Measurements from ENCODE around the gene SH3PXD2A.
A peak's percentile ranks its signal among the peaks of the same experiment; 100 is the strongest.
"Not testable (repeated sequence)": the region's sequence is repeated elsewhere in the genome, so short reads cannot be mapped to it uniquely, and the experiment has no call there.

The SH3PXD2A gene

DNA sequence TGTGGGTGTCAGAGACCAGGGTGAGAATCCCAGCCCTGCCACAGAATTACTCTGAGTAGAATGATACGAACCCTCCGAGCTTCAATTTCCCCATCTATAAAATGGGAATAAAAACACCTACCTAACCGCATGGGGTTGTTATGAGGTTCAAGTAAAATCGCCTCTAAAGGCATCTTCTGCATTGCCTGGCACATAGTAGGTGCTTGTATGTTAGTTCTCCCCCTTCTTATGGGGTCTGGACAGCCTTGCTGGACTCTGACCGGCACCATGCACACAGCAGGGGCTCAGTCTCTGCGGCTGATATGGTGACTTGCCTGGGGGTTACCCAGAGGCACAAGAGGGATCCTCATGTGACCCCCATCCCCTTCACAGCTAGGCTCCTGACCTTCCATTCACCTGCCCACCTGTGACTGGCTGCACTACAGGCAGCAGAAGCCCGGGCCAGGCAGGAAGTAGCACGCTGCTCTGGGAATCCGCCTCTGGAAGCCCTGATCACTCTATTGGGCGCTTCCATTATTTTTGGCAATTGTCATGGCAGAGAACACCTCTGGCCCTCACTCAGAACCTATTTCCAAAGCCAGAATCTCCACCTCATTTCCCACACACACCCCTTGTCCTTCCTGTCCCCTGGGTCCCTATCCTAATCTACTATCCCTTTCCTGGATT, 6.0 kb downstream of the SH3PXD2A start:
- DNase-seq: no peak

DNA sequence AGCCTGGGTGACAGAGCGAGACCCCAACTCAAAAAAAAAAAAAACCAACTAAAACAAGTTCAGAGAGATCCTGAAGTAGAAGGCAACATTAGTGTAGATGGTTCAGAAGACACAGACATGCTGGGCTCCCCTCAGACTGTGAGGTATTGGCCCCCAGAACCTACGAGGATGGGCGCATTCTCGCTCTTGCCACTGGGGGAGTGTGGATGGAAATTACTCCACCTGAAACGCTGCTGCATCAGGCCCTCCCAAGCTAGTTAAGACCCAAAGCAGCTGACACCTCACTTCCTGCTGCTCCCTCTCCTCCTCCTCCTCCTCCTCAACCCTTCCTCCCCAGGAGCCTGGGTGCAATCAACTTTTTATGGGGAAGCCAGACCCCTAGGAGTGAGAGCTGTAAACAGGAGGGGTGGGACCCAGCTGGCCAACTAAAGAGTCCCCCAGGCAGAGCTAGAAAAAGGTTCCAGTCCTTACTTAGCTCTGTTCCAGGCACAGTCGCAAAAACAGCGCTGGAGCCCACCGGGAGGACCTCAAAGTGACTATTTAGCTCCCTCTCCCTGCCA, 7.4 kb downstream of the SH3PXD2A start:
- DNase-seq: peak; percentile 5

GRCh38 chr10:103847346-103847745, 8.0 kb downstream of the SH3PXD2A start:
- no peak for DNase-seq

GRCh38 chr10:103845972-103846371, 9.4 kb downstream of the SH3PXD2A start:
- peak; percentile 21 for DNase-seq

DNA sequence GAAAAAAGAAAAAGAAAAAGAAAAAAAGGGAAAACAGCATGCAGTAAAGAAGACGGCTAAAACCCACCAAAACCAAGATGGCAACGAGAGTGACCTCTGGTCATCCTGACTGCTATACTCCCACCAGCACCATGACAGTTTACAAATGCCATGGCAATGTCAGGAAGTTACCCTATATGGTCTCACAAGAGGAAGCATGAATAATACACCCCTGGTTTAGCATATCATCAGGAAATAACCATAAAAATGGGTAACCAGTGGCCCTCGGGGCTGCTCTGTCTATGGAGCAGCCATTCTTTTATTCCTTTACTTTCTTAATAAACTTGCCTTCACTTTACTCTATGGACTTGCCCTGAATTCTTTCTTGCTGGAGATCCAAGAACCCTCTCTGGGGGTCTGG, 10.0 kb downstream of the SH3PXD2A start:
- not testable (repeated sequence) for DNase-seq

DNA sequence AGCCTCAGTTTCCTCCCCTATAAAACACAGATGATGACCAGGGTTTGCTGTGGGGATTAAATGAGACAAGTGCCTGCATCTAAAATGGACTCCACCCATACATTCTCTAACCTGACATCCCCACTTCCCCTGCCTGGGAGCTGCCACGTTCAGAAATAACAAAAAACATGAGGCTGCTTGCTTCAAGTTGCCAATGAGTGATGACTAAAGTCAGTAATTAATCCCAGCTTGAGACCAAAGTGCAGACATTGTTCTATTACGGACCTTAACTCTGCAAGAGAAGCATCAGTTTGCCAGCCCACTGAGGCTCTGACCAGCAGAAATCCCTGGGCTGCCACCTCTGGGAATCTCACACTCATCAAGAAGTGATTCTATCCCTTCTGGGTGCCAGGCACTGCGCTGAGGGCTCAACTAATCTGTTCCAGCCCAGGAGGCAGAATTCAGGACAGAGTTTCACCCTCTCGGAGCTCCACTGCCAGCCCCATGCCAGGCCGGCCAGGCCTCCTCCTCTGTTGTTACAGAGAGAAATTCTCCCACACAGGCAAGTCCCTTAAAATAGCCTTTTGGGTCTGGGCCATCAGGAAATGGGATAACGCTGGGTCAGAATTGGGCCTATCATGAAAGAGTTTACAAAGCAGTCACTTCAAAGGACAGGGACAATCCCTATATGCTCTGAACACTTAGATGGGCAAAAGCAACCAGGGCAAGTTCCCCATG, 11.4 kb downstream of the SH3PXD2A start:
- DNase-seq: no peak

DNA sequence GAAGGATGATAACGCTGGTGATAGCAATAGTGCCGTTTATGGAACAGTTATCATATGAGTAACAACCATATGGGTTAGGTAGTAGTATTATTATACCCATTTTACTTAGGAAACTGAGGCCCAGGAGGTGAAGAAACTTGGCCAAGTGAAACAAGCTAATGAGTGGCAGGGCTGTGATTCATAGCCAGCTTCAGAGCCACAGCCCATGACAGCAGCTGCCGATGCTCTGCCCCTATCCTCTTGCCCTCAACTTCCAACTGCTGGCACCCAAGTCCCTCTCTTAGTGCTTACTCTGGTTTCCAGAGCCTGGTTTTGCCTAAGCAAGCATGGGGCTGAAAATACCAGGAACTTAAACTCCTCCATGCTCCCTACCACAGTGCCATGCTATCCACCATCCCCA, 12.3 kb downstream of the SH3PXD2A start:
- DNase-seq: no peak

DNA sequence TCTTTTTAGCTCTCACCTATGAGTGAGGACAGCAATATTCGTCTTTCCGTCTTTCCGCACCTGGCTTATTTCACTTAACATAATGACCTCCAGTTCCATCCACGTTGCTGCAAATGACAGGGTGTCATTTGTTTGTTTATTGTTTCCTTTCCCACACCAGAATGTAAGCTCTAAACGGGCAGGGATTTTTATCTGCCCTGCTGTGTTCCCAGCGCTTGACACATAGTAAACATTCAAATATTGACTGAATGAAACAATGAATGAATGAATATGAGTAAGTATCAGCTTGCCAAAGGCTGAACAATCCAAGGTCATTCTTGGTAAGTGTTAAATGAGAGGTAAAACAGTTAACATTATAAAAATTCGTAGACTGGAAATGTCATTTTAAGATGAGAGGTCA, 12.8 kb downstream of the SH3PXD2A start:
- DNase-seq: no peak

DNA sequence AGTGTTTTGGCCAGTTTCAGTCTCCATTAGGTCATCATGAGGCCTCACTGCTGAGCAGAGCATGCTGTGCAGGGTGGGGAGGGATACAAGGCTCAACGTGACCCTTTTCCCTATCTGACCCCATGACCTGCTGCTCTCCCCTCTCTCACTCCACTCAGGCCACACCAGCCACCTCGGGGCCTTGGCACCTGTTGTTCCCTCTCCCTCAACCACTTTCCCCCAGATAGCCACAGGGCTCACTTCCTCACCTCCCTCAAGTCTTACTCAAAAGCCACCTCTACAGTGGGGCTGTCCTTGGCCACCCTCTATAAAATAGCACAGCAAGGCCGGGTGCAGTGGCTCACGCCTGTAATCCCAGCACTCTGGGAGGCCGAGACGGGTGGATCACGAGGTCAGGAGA, 13.9 kb downstream of the SH3PXD2A start:
- no peak for DNase-seq

DNA sequence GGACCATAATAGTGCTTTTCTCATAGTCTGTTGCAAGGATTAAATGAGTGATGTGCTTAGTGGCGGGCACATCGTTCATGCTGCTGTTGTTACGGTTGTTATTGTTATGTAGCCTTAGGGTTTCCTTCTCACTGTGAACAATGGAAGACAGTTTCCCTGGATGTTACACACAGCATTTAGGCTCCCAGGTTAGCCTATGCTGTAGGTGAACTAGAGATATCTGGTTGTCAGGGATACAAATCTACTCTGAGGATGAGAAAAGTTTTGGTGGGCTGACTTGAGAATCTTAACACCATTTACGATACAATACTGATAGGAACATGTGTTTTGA, 14.7 kb downstream of the SH3PXD2A start:
- DNase-seq: no peak

DNA sequence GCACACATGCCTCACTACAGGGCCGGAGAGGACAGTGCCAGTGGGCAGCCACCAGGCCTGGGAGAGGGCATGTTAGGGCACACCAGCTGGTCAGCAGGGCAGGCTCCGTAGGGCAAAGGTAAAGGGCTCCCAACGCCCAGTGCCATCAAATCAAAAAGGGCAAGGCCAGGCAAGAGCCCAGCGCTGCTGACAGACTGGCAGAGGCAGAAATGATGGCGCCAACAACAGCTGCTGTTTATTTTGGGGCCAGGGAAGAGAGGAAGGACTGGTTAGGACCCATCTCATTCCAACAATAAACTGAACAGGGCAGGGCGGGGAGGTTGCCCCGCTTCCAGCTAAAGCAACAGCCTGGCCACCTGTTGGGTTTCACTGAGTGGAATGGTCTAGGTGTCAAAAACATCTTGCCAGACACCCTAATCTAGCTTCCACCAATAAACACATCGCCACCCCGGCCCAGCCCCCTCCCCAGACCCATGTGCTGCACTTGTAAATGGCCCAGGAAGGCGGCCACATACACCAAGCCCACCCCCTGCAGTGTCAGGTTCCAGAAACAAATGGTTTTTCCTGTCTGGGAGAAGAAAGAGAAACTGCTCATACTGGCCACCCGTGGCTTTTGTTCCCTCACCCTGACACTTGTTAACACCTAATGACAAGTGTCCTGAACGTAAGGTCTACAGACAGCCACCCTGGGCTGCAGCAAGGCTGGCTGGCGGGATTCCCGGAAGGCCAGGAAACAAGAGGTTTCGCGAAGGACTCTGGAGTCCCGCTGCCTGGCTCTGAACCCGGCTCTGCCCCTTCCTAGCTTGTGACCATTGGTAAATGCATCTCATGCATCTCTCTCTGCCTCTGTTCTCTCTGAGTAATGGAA, 15.3 kb downstream of the SH3PXD2A start:
- no peak for DNase-seq

GRCh38 chr10:103839519-103839871, 15.9 kb downstream of the SH3PXD2A start:
- no peak for DNase-seq

GRCh38 chr10:103838862-103839518, 16.4 kb downstream of the SH3PXD2A start:
- DNase-seq: no peak

DNA sequence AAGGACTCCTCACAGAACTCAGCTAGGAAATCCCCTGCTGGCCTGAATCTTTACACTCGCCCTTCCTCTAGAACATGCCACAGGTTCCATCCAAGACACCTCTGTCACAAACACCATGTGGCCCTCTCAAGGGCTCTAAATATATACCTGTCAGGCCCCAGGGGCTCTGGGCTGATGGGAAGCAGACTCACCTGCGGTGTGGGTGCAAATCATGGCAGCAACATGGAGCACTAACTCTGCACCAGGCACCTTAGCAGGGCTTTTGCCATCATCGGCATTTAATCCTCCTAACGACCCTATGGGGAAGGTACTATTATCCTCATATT, 17.3 kb downstream of the SH3PXD2A start:
- no peak for DNase-seq

GRCh38 chr10:103837370-103838069, 17.9 kb downstream of the SH3PXD2A start:
- no peak for DNase-seq

DNA sequence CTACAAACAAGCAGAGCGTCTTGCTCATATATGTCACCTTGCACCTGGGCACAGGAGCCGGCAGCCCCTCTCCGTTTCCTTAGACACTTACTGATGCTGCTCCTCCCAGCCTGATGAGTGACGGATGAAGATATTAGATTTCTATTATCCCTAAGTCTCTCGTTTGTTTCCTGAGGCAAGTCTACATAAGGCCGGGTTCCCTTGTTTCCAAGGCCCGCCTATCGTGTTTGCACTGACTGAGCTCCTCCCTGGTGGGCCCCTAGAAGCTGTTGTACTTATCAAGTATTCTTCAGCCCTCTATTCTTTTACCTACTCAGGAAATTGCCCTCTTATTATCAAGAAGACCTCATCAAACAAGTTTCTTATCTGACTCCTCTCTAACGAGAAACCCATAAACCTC, 18.5 kb downstream of the SH3PXD2A start:
- DNase-seq: no peak

GRCh38 chr10:103836273-103836672, 19.1 kb downstream of the SH3PXD2A start:
- no peak for DNase-seq

DNA sequence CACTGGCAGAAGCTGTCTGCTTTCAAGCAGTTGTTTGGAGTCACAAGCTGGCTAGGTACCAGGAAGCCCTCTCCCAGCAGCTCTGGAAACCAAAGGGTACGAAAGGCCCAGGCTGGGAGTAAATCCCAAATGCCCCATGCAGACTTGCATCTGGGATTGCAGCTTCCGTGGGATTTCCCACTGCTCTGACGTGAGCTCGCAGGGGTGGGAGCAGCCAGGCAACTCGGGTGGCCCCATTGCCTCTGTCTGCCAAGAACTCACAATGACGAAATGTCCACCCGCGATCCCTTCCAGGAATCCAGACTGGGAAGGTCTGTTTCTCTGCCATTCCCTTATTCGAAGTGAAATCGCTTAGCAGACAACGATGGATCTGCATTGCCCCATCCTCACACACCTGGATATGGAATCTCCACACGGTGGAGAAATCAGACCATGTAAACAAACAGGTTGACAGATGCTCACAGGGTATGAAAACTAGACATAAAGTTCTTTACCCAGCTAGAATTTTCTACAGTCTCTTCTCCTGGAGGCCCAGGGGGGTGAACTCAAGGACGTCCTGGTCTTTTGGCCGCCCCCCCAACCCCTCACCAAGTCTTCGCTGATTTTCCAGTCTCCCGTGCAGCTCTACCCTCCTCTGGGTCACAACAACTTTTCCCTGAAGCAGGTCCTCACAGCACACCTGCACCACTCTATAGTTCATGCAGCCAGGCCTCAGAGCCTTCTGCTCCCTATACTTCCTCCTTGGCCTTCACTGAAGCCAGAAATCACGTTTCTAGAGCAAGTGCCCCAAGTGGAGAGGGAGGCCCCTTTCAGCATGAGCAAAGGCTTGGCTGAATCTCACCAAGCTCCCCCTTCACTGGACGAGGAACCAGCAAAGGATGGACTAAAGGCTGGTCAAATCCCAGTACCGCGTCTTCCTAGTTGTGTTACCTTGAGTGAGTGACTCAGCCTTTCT, 20.0 kb downstream of the SH3PXD2A start:
- no peak for DNase-seq

- DNase-seq: no peak
These were observed 20.8 kb downstream of the SH3PXD2A start for GRCh38 chr10:103834436-103835095.

DNA sequence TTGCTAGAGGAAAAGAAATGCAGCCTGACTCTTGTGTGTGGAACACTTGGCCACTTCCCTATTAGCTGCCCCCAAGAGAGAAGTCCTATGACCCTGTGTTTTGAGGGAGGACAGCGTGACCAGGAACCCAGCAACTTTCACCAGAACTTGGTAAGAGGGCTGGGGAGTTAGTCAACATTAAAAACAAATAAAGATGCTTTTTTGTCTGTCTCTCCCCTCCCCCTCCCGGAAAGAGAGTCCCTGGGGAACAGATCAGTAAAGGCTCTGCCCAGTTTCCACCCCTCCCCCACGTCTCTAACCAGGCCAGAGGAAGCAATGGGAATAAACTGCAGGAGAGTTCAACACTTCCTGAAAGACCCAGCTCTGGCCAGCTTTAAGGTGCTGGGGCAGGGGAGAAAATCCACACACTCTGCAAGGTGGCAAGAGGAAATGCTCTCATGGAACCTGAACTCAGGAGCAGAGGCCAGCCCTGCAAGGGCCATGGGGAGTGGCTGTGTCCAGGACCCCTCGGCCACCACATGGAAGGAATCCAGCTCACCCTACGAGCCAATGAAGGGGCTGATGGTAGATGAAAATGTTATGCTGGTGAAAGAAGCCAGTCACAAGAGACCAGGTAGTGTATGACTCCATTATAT, 21.5 kb downstream of the SH3PXD2A start:
- no peak for DNase-seq
